ENCODE results near the gene CRYBA2. TPM values are rescaled to one million over a fixed set of nuclear protein-coding genes. Genes with fewer than 3 reads are reported as not detected.
A peak's percentile ranks its signal among the peaks of the same experiment; 100 is the strongest.

CRYBA2 gene
- total and polyA plus RNA-seq, 9 of the 15 experiments (the other 6 are each of a cell fraction or from before 2014, with no cell fraction given): 0.11 to 1.8 (median 0.62) TPM; not detected in 5

- TF ChIP-seq ZNF551 (CRISPR knock-in tag; IDR thresholded peaks at IDR 0.05) (no peak), EHMT2 (IDR thresholded peaks at IDR 0.05) (peak; percentile 89), SIN3A (IDR thresholded peaks at IDR 0.05; ENCODE audit: borderline replicate concordance in 2 of 2, control insufficient read depth in 1 of 2, low read depth in 2 of 2, low read length in 2 of 2) (peak in 1 of 2 experiments; percentile 40; a peak in 1 of 4 replicates), MIER1 (IDR thresholded peaks at IDR 0.05; ENCODE audit: low read depth) (peak; percentile 72), TEAD2 (tag; IDR thresholded peaks at IDR 0.05) (0 out of 2 replicates have a peak, but pooled peaks have one; percentile 42), KLF13 (tag; IDR thresholded peaks at IDR 0.05; ENCODE audit: borderline replicate concordance, low read depth) (0 out of 2 replicates have a peak, but pooled peaks have one; percentile 34), ID3 (CRISPR knock-in tag; IDR thresholded peaks at IDR 0.05) (no peak), ID3 (tag; IDR thresholded peaks at IDR 0.05) (no peak), NCOA1 (IDR thresholded peaks at IDR 0.05; ENCODE audit: low read depth) (peak; percentile 23; the same call in 1 of the 2 replicates), FOXP4 (CRISPR knock-in tag; IDR thresholded peaks at IDR 0.05; ENCODE audit: borderline replicate concordance) (0 out of 2 replicates have a peak, but pooled peaks have one; percentile 33)
- TF ChIP-seq, protein P1, sequence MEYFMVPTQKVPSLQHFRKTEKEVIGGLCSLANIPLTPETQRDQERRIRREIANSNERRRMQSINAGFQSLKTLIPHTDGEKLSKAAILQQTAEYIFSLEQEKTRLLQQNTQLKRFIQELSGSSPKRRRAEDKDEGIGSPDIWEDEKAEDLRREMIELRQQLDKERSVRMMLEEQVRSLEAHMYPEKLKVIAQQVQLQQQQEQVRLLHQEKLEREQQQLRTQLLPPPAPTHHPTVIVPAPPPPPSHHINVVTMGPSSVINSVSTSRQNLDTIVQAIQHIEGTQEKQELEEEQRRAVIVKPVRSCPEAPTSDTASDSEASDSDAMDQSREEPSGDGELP (CRISPR knock-in tag; IDR thresholded peaks at IDR 0.05; ENCODE audit: borderline replicate concordance): peak; percentile 35; the same call in 1 of the 2 replicates
- TF ChIP-seq, protein P2, sequence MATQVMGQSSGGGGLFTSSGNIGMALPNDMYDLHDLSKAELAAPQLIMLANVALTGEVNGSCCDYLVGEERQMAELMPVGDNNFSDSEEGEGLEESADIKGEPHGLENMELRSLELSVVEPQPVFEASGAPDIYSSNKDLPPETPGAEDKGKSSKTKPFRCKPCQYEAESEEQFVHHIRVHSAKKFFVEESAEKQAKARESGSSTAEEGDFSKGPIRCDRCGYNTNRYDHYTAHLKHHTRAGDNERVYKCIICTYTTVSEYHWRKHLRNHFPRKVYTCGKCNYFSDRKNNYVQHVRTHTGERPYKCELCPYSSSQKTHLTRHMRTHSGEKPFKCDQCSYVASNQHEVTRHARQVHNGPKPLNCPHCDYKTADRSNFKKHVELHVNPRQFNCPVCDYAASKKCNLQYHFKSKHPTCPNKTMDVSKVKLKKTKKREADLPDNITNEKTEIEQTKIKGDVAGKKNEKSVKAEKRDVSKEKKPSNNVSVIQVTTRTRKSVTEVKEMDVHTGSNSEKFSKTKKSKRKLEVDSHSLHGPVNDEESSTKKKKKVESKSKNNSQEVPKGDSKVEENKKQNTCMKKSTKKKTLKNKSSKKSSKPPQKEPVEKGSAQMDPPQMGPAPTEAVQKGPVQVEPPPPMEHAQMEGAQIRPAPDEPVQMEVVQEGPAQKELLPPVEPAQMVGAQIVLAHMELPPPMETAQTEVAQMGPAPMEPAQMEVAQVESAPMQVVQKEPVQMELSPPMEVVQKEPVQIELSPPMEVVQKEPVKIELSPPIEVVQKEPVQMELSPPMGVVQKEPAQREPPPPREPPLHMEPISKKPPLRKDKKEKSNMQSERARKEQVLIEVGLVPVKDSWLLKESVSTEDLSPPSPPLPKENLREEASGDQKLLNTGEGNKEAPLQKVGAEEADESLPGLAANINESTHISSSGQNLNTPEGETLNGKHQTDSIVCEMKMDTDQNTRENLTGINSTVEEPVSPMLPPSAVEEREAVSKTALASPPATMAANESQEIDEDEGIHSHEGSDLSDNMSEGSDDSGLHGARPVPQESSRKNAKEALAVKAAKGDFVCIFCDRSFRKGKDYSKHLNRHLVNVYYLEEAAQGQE (IDR thresholded peaks at IDR 0.05; ENCODE audit: borderline replicate concordance): peak; percentile 97
- TF ChIP-seq, protein P2 (CRISPR knock-in tag; IDR thresholded peaks at IDR 0.05; ENCODE audit: low read depth): peak; percentile 95
- TF ChIP-seq, protein P3, sequence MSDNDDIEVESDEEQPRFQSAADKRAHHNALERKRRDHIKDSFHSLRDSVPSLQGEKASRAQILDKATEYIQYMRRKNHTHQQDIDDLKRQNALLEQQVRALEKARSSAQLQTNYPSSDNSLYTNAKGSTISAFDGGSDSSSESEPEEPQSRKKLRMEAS (CRISPR knock-in tag; IDR thresholded peaks at IDR 0.05): peak; percentile 30; the same call in 1 of the 2 replicates
Observed at GRCh38 chr2:218991674-218992168, 1.5 kb downstream of the CRYBA2 start (continued).

Measured in K562 (cell line).